ENCODE measurements around the gene TSPAN13. TPM values are rescaled to one million over a fixed set of nuclear protein-coding genes. Genes with fewer than 3 reads are reported as not detected.

TSPAN13 gene
- total RNA-seq, 1 donor from 2014 or later, result 65.1 TPM

DNA sequence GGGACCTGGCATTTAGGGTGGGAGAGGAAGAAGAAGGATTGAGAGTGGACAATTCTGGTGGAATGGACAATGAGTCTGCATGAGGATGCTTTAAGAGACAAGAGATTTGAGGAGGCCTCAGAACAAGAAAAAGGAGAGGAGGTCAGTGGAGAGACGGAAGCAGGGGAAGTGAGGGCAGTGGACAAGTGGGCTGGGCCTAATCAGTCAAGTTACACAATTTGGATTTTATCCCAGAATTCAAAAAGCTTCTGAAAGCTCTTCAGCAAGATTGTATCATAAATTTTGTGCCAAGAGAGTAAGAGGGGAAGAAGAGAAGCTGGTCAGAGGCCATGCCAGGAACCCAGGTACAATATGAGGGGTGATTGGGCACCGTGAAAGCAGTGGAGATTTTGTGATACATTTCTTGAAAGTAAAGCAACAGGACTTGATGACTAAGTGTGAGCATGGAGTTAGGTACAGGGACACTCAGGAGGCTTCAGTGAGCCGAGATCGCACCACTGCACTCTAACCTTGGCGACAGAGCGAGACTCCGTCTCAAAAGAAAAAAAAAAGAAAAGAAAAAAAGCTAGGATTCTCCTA is 19.3 kb upstream of the TSPAN13 start:
- Mint-ChIP-seq H3K9me3 (no peaks in the 10 kb centered on the region), H3K27ac (no peak overlapping the region), H3K36me3 (no peaks in the 10 kb centered on the region), H3K27me3 (no peaks in the 10 kb centered on the region), H3K4me1 (ENCODE audit: unreplicated experiment) (peaks cover 14% of the 10 kb centered on the region), H3K4me3 (no peak overlapping the region)
- TF ChIP-seq, protein P1, sequence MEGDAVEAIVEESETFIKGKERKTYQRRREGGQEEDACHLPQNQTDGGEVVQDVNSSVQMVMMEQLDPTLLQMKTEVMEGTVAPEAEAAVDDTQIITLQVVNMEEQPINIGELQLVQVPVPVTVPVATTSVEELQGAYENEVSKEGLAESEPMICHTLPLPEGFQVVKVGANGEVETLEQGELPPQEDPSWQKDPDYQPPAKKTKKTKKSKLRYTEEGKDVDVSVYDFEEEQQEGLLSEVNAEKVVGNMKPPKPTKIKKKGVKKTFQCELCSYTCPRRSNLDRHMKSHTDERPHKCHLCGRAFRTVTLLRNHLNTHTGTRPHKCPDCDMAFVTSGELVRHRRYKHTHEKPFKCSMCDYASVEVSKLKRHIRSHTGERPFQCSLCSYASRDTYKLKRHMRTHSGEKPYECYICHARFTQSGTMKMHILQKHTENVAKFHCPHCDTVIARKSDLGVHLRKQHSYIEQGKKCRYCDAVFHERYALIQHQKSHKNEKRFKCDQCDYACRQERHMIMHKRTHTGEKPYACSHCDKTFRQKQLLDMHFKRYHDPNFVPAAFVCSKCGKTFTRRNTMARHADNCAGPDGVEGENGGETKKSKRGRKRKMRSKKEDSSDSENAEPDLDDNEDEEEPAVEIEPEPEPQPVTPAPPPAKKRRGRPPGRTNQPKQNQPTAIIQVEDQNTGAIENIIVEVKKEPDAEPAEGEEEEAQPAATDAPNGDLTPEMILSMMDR (conservative IDR thresholded peaks at IDR 0.05), result no peak
- DNase-seq (ENCODE audit: extremely low spot score, unreplicated experiment), result no peak

DNA sequence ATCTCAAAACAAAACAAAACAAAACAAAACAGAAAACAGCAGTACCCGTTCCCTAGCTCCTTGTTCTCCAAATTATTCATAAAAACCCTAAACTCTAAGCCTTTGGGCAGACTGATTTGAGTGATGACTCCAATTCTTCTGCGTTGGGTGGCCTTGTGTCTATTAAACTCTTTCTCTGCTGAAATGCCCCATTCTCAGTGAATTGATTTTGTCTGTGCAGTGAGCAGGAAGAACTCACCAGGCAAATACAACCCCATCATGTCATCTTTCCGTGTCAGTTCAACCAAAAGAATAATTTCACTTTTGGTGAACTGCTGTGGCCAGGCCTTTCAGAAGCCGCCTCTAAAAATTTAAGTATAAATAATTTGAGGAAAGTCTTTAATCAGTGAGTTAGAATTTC is 18.5 kb upstream of the TSPAN13 start:
- H3K36me3 Mint-ChIP-seq, result no peaks in the 10 kb centered on the region
- no peak for DNase-seq (ENCODE audit: extremely low spot score, unreplicated experiment)
- no peaks in the 10 kb centered on the region for H3K27me3 Mint-ChIP-seq
- no peak overlapping the region for H3K27ac Mint-ChIP-seq
- H3K4me3 Mint-ChIP-seq, result no peak overlapping the region
- TF ChIP-seq, protein P1 (conservative IDR thresholded peaks at IDR 0.05), result no peak
- H3K4me1 Mint-ChIP-seq (ENCODE audit: unreplicated experiment), result peaks cover 14% of the 10 kb centered on the region
- H3K9me3 Mint-ChIP-seq, result no peaks in the 10 kb centered on the region

DNA sequence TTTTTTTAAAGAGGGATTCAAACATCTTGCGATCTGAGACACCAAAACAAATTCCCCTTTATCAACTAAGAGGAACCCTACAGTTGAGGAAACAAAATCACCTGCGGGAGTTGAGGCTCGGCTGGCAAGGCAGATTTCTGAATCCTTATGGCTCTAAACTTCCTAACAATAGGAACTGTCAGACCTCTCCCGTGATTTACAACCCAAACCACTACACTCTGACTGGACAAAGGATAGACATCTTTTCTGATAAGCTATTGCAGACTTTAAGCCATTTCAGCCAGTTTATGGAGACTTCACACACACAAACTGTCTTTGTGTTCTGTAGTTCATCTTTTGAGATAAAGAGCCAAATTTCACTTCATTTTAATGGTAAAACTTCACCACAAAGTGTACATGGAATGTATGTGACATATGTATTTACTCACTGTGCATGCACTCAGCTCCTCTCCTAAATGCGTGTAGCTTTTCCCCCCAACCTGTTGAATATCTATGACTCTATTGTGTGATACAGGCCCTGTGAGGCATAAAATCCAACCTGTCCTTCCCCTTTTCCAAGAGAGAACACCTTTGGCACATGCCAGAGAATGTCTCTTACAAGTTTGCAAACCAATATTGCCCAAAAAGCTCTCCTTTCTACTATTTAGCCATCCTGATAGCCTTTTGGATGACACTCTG is 15.4 kb upstream of the TSPAN13 start:
- no peak overlapping the region for H3K27ac Mint-ChIP-seq
- no peaks in the 10 kb centered on the region for H3K27me3 Mint-ChIP-seq
- no peak for DNase-seq (ENCODE audit: extremely low spot score, unreplicated experiment)
- H3K4me3 Mint-ChIP-seq, result no peak overlapping the region
- H3K4me1 Mint-ChIP-seq (ENCODE audit: unreplicated experiment), result peaks cover 14% of the 10 kb centered on the region
- H3K36me3 Mint-ChIP-seq, result no peaks in the 10 kb centered on the region
- H3K9me3 Mint-ChIP-seq, result no peaks in the 10 kb centered on the region
- TF ChIP-seq, protein P1 (conservative IDR thresholded peaks at IDR 0.05), result no peak

DNA sequence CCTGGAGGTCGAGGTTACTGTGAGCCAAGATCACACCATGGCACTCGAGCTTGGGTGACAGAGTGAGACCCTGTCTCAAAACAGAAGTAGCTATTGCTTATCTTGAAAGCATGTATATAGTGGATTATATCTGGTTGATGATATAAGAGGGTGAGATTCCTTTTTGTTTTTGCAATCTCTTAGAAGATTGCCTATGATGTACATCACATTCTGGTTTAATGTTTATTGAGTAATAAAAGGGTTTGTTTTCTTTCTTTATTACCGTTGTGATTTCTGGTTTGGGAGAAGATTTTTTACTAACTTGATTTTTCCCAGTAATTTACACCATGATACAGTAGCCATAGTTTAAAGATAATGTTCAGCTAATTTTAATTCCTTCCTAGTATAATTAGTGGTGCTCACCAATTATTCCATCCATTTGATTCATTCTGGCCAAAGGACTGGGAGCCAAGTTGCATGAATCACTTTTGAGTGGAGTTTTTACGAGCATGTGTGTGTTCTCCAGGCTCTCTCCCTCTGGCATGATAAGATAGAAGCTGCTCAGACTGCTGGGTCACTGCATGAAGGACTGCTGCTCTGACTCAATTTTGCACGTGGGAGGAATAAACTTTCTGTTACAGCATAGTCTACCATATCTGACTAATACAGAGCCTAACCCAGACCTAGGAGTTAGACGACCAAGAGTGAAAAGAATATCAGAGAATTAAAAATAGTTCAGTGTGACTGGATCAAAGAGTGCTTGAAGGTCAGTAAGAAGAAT is 13.5 kb upstream of the TSPAN13 start:
- Mint-ChIP-seq H3K27ac (no peak overlapping the region), H3K9me3 (no peaks in the 10 kb centered on the region), H3K36me3 (no peaks in the 10 kb centered on the region), H3K27me3 (no peaks in the 10 kb centered on the region), H3K4me3 (no peak overlapping the region), H3K4me1 (ENCODE audit: unreplicated experiment) (peaks cover 11% of the 10 kb centered on the region)
- no peak for DNase-seq (ENCODE audit: extremely low spot score, unreplicated experiment)
- TF ChIP-seq, protein P1 (conservative IDR thresholded peaks at IDR 0.05), result no peak

DNA sequence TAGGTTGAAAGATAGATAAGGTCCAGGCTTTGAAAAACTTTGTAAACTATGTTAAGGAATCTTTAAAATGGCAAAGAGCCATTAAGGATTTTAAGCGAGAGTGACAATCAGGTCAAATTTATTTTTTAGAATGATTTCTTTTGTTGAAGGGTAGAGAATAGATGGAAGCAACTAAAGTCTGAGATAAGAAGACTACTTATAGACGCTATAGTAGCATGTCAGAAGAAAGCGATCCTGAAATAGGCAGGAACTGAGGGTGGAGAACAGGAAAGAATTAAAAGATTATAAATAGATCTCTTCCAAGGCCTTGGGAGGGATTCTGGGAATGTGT is 13.0 kb upstream of the TSPAN13 start:
- no peak for DNase-seq (ENCODE audit: extremely low spot score, unreplicated experiment)
- Mint-ChIP-seq H3K4me1 (ENCODE audit: unreplicated experiment) (peaks cover 6% of the 10 kb centered on the region), H3K9me3 (no peaks in the 10 kb centered on the region), H3K27ac (no peak overlapping the region), H3K36me3 (no peaks in the 10 kb centered on the region), H3K27me3 (no peaks in the 10 kb centered on the region), H3K4me3 (no peak overlapping the region)
- TF ChIP-seq, protein P1 (conservative IDR thresholded peaks at IDR 0.05), result no peak

All from type B pancreatic cell (in vitro differentiated cells).